GM10248 (cell line): ENCODE data around the gene CXorf58.
"Not testable (repeated sequence)": the region's sequence is repeated elsewhere in the genome, so short reads cannot be mapped to it uniquely, and the experiment has no call there.

Experiments used
- CTCF ChIA-PET: fragments of 300-600 bp; sonication (Branson Sonifier 250); formaldehyde crosslinking; extraction: SDS; loops from one replicate; lab custom pipeline; 2021; ENCODE audit warnings: antibody characterized with exemption; lab: Yijun Ruan, JAX
- POLR2A ChIA-PET: fragments of 350-650 bp; sonication (Branson Sonifier 250); formaldehyde crosslinking; extraction: SDS; loops from one replicate; lab custom pipeline; 2020; ENCODE audit warnings: antibody characterized with exemption; lab: Yijun Ruan, JAX
- DNase-seq: peaks from one replicate; pipeline ENCODE4 v3.0.0; 2012; ENCODE audit errors: extremely low spot score
- TF ChIP-seq, protein P1 (sequence below): IDR thresholded peaks from 2 replicates; pipeline ENCODE4 v1.5.1; 2012; ENCODE audit warnings: mild to moderate bottlenecking, low read depth; ENCODE audit errors: extremely low read depth, missing control alignments, control extremely low read depth

Gene CXorf58

DNA sequence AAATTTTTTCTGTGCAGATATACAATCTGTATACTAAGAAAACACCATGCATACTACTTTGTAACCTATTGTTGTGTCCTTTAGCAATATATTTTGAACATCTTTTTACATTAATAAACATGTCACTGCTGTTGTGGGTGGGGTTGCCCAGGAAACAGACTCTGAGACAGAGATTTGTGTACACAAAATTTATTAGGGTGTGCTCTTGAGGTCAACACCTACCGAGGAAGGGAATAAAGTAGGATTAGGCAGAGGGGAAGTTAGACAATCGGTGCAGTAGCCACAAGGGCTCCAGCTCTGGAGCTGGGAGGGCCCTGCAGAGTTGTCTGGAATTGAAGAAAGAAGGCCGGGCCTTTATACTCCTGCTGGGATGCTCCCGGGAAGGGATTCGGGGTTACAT, 56.4 kb downstream of the CXorf58 start:
- ChIA-PET CTCF (no interaction called here), POLR2A (no interaction called here)
- no peak for DNase-seq
- TF ChIP-seq, protein P1, sequence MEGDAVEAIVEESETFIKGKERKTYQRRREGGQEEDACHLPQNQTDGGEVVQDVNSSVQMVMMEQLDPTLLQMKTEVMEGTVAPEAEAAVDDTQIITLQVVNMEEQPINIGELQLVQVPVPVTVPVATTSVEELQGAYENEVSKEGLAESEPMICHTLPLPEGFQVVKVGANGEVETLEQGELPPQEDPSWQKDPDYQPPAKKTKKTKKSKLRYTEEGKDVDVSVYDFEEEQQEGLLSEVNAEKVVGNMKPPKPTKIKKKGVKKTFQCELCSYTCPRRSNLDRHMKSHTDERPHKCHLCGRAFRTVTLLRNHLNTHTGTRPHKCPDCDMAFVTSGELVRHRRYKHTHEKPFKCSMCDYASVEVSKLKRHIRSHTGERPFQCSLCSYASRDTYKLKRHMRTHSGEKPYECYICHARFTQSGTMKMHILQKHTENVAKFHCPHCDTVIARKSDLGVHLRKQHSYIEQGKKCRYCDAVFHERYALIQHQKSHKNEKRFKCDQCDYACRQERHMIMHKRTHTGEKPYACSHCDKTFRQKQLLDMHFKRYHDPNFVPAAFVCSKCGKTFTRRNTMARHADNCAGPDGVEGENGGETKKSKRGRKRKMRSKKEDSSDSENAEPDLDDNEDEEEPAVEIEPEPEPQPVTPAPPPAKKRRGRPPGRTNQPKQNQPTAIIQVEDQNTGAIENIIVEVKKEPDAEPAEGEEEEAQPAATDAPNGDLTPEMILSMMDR: no peak

DNA sequence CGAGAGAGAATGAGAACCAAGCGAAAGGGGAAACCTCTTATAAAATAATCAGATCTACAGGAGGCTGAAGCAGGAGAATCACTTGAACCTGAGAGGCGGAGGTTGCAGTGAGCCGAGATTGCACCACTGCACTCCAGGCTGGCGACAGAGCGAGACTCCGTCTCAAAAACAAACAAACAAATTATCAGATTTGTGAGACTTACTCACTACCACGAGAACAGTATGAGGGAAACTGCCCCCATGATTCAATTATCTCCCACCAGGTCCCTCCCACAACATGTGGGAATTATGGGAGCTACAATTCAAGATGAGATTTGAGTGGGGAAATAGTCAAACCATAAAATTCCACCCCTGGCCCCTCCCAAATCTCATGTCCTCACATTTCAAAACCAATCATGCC, 57.8 kb downstream of the CXorf58 start:
- CTCF ChIA-PET, DNase-seq, POLR2A ChIA-PET: not testable (repeated sequence)

DNA sequence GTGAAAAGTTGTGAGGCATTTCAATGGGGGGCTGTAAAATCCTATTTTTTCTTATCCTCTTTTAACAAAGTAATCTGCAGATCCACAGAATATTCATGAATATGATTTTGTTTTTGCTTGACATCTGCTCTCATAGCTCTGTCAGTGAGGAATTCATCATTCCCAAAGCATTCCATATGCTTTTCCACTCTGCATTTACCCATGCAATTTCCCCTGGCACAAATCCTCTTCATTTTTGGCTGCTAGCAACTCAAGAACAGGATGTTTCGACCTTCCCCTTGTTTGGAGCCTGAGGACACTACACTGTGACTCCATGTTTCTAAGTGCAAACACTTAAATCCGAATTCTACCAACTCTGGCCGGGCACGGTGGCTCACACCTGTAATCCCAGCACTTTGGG, 70.7 kb downstream of the CXorf58 start:
- no peak for DNase-seq
- ChIA-PET POLR2A (no interaction called here), CTCF (interaction anchor here (0.8 kb wide), 1 partner anchor 9 kb away, joined by 3 read pairs; no protein-coding TSS in a partner anchor)
- TF ChIP-seq, protein P1: no peak

DNA sequence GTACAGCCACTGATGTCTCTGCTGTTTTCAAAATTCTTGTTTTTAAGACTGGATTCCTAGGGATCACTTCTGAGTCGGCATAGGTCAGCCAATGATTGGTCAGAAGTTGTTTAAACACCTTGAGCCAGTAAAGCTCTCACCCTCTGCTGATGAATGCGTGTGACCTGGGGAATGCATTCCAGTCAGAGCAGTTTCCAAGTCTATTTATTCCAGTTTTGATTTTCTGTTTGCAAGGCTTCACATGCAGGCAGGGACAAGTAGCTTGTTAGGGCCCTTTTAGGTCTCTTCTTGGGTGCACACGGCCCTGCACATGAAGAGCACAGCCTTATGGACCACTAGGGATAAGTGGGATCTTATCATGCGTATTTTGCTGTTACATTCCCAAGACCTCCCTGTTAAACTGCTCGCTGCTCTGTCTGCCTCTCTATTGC, 72.2 kb downstream of the CXorf58 start:
- no peak for DNase-seq
- TF ChIP-seq, protein P1: no peak
- ChIA-PET CTCF (no interaction called here), POLR2A (interaction anchor here (0.5 kb wide), 1 partner anchor 9 kb away, joined by 3 read pairs; no protein-coding TSS in a partner anchor)

DNA sequence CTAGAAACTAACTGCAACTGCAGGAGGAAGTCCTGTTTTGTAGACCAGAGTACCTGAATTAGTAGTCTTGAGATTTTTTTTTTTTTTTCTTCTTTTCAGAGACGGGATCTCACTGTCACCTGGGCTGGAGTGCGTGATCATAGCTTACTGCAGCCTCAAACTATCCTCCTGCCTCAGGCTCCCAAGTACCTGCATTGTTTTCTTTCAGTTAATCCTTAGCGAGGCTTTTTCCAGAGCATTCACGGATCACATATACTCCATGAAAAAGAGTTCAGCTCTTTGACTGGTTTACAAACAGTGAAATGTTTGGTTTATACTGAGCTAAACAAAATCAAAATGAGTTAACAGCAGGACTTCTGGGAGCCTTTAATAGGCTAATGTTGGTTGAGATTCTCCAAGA, 73.4 kb downstream of the CXorf58 start:
- TF ChIP-seq, protein P1: no peak
- ChIA-PET CTCF (no interaction called here), POLR2A (no interaction called here)
- no peak for DNase-seq

DNA sequence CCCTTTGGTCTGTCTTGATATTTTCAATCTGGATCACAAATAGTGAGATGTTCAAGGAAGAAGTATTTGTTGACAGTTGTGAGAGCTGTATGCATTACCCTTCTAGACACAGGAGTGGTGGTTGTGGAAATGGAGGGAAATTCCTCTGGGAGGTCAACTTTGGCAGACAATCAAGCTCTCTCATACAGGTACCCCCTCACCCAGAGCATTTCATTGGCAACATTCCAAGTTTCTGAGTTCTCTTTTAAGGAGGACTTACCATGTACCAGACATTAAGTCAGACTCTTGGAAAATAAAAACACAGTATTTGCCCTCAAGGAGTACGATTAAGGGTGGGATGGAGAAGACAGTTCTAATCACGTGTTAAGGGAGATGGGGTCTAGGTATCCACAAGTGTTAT, 73.9 kb downstream of the CXorf58 start:
- CTCF ChIA-PET: no interaction called here
- POLR2A ChIA-PET: no interaction called here
- TF ChIP-seq, protein P1: no peak
- no peak for DNase-seq

DNA sequence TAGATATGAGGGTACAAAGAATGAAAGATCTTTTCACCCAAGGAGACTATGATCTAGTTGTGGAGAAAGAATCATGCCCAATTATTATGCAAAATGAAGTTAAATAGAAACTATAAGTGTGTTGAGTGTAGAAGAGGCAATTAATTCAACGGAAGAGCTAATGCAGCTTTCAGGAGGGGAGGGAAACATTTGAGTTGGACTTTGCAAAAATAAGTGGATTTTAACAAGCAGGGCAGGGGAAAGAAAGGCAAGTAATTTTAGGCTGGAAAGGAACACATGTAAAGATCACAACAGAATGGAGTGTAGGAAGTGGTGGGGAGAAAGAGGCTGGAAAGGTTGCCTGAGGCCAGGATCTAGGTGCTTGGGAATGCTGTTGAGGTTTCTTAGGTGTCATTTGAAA, 75.1 kb downstream of the CXorf58 start:
- CTCF ChIA-PET: interaction anchor here (1.0 kb wide), 1 partner anchor 23 kb away, joined by 3 read pairs; no protein-coding TSS in a partner anchor
- TF ChIP-seq, protein P1: no peak
- DNase-seq: no peak
- POLR2A ChIA-PET: no interaction called here
